CD4-positive, alpha-beta T cell treated with Interferon gamma for 1 hour (primary cell): Measurements from ENCODE around the gene FBN1.

ENCODE experiments used
- DNase-seq: peaks from one replicate; pipeline ENCODE4 v3.0.0-alpha.2; 2020

Gene FBN1

GRCh38 chr15:48419896-48420295 is 225.6 kb downstream of the FBN1 start:
- DNase-seq, result no peak

- no peak for DNase-seq
These were observed 227.2 kb downstream of the FBN1 start for GRCh38 chr15:48418343-48418742.

- DNase-seq, result no peak
These were observed 229.2 kb downstream of the FBN1 start for GRCh38 chr15:48416301-48416700.

- DNase-seq, result no peak
These were observed 230.2 kb downstream of the FBN1 start for GRCh38 chr15:48415036-48415886.

- no peak for DNase-seq
These were observed 231.5 kb downstream of the FBN1 start for GRCh38 chr15:48414015-48414414.

GRCh38 chr15:48413304-48413703 is 232.2 kb downstream of the FBN1 start:
- DNase-seq, result no peak

- DNase-seq, result no peak
These were observed 233.4 kb downstream of the FBN1 start for GRCh38 chr15:48411971-48412591.

- DNase-seq, result no peak
These were observed 235.9 kb downstream of the FBN1 start for GRCh38 chr15:48409623-48410022.

GRCh38 chr15:48408327-48408726 is 237.2 kb downstream of the FBN1 start:
- DNase-seq, result no peak

- DNase-seq, result no peak
These were observed 237.9 kb downstream of the FBN1 start for GRCh38 chr15:48407646-48408045.

- no peak for DNase-seq
These were observed 238.6 kb downstream of the FBN1 start for GRCh38 chr15:48406911-48407310.

GRCh38 chr15:48406266-48406891 is 239.1 kb downstream of the FBN1 start:
- no peak for DNase-seq

- no peak for DNase-seq
These were observed 242.9 kb downstream of the FBN1 start for GRCh38 chr15:48402427-48403177.

- DNase-seq, result no peak
These were observed 245.4 kb downstream of the FBN1 start for GRCh38 chr15:48400086-48400485.

GRCh38 chr15:48397841-48398240 is 247.7 kb downstream of the FBN1 start:
- DNase-seq, result no peak

- DNase-seq, result no peak
These were observed 249.5 kb downstream of the FBN1 start for GRCh38 chr15:48396020-48396419.

- DNase-seq, result no peak
These were observed 249.9 kb downstream of the FBN1 start for GRCh38 chr15:48395521-48396011.

- DNase-seq, result no peak
These were observed 250.5 kb downstream of the FBN1 start for GRCh38 chr15:48394970-48395369.

GRCh38 chr15:48393645-48394506 is 251.6 kb downstream of the FBN1 start:
- DNase-seq, result no peak

GRCh38 chr15:48392356-48392755 is 253.2 kb downstream of the FBN1 start:
- no peak for DNase-seq

- DNase-seq, result no peak
These were observed 253.6 kb downstream of the FBN1 start for GRCh38 chr15:48391950-48392349.

GRCh38 chr15:48389691-48390143 is 255.8 kb downstream of the FBN1 start:
- no peak for DNase-seq
